Measurements from ENCODE around the gene BID. TPM values are rescaled to one million over a fixed set of nuclear protein-coding genes. Genes with fewer than 3 reads are reported as not detected.

The BID gene
- total and polyA plus RNA-seq, 10 of the 15 experiments (the other 5 are each of a cell fraction or from before 2014, with no cell fraction given): 7.9 to 241 (median 136) TPM

GRCh38 chr22:17817079-17817478 lies 42.8 kb upstream of the BID start (continued):
- TF ChIP-seq BCLAF1 (IDR thresholded peaks at IDR 0.05): no peak
- TF ChIP-seq SKIL (IDR thresholded peaks at IDR 0.05; ENCODE audit: low read depth, poor library complexity, severe bottlenecking): no peak
- TF ChIP-seq HDAC6 (IDR thresholded peaks at IDR 0.05; ENCODE audit: unreplicated experiment): no peak
- TF ChIP-seq PAX5 (IDR thresholded peaks at IDR 0.05; ENCODE audit: borderline replicate concordance, low read depth, low read length): no peak
- TF ChIP-seq MEF2B (IDR thresholded peaks at IDR 0.05; ENCODE audit: partially characterized antibody, poor library complexity, severe bottlenecking): no peak
- no peak for TF ChIP-seq IRF3 (IDR thresholded peaks at IDR 0.05)
- no peak for TF ChIP-seq NBN (IDR thresholded peaks at IDR 0.05)
- no peak for TF ChIP-seq RELA (IDR thresholded peaks at IDR 0.05; ENCODE audit: borderline replicate concordance, partially characterized antibody)
- no peak for TF ChIP-seq E4F1 (IDR thresholded peaks at IDR 0.05; ENCODE audit: borderline replicate concordance, partially characterized antibody)

Measured in GM12878 (cell line).